HG02981 (cell line): ENCODE data around the gene SYT7.

Experiments
- ATAC-seq: cut with Tn5 transposase; IDR thresholded peaks from one replicate; pipeline ENCODE4 v1.9.1; 2021; ENCODE audit warnings: mild to moderate bottlenecking, moderate library complexity; ENCODE audit not compliant: unreplicated experiment

SYT7 gene

DNA sequence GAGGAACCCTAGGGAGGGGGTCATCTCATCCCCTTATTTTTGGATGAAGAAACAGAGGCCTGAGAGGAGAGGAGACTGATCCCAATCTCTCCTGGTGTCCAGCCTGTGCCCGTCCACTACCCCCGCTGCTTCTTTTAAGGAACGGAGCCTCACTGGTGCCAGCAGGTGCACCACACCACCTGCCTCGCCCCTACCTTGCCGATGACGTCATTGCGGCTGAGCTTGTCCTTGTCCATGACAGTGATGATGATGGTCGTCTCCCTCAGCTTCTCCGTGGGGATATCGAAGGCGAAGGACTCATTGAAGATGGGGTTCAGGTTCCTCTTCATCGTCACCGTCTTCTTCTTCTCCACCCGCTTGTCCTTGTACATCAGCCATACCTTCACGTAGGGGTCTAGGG is 58.0 kb downstream of the SYT7 start:
- no peak for ATAC-seq

- ATAC-seq, result no peak
These were observed 62.7 kb downstream of the SYT7 start for GRCh38 chr11:61518032-61518795.

DNA sequence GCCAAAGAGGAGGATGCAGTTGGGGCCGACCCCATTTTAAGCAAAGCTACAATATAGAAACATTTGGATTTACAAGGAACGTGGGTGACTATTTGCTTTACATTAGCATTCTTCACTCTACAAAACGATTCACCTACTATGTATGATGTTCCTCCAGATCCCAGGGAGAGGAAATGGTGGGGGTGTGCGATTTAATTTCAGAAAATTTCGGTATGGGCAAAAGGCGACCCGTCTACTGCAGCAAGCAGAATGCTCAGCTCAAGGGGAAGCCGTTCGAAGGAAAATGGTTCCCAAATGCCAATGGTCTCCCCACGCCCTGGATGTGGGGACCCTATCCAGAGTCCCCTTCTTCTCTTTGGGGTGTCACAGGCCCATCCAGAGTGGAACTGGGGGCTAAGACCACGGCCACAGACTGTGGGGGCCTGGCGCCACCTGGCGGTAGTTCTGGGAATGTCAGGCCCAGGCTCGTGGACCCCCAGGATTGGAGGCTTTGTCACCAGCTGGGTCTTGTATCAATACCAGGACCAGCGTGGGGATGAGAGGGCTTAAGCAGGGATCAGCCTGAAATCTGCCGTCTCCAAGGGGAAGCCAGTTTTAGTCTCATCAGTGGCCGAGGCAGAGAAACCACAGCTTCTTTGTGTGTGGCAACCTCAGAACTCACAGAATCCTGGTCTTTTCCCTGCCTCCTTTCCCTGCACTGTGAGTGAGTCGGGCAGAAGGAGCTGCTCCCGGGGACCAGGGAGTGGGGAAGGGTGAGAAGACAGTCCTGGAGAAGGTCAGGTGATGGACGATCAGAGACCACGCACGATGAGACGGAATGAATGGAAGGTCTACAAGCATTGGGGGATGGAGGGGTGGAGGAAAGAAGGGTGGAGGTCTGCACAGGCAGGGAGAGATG is 64.0 kb downstream of the SYT7 start:
- ATAC-seq, result no peak

DNA sequence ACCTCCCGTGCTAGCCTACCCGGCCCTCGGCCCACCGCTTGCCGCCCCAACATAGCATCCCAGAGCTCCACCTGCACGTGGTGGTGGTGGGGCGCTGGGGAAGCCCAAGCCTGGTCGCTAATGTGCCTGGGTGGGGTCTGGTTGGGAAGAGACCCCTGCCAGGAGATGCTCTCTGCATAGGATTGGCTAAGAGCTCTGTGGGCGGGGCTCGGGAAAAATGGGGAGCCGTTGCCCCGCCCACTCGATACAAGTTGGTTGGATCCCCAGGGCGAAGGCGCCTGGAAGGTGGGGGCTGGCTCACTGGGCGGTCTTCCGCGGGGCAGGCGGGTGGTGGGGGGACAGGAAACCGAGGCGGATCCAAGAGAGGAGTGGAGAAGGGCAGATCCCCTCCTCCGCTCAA is 64.7 kb downstream of the SYT7 start:
- ATAC-seq, result no peak

DNA sequence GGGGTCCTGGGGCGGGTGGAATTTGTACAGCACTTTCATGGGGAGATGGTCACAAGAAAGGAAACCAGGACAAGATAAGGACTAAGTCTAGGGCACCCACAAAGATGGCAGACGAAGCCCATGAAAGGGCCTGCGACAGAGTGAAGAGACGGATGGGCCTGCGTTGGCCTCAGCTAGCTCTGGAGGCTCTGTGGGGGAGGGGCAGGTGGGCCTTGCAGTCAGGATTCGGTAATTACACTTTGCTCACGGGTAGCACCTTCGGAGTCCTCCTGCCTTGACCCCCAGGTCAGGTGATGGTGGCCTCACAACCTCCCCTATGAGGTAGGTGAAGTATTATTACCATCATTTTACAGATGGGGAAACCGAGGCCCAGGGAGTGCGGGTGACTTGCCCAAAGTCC is 65.2 kb downstream of the SYT7 start:
- no peak for ATAC-seq

GRCh38 chr11:61514050-61514917 is 66.6 kb downstream of the SYT7 start:
- ATAC-seq, result no peak

- ATAC-seq, result no peak
These were observed 67.6 kb downstream of the SYT7 start for GRCh38 chr11:61513143-61513765.

DNA sequence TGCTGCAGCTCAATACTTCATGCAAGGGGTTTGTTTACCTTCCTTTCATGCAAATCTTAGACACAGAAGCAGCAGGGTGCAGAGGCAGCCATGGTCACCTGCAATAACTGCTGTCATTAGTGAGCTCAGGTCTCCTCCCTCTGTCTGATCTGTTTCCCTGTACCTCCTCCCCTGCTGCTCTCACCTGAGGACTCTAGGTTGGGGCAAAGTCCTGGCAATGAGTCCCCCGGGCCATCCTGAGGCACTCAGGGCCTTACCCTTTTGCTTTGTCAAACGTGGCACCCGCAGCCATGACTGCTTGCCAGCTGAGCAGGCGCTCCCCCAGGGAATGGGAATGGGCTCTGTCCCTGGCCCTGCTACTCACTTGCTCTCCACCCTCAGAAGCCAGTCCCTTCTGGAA is 68.4 kb downstream of the SYT7 start:
- ATAC-seq, result no peak

- no peak for ATAC-seq
These were observed 69.5 kb downstream of the SYT7 start for GRCh38 chr11:61511383-61511782.

DNA sequence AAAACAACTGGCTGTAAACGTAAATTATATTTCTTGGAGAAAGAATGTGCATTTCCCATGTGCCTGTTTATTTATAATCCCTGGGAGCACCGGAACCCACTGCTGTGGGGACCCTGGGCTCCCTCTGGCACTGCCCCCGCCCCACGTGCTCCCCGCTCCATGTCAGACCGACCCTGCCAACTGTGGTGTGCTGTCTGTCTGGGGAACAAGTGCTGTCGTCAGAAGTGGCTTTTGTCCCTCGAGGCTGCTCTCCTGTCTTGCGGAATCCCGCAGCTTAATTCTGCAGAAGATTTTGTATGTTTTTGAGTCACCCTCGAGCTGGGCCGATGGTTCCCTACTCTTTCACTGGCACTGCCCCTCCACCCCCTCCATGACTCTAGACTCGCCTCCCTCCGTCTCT is 69.9 kb downstream of the SYT7 start:
- ATAC-seq, result no peak

- no peak for ATAC-seq
These were observed 70.5 kb downstream of the SYT7 start for GRCh38 chr11:61510166-61510919.

DNA sequence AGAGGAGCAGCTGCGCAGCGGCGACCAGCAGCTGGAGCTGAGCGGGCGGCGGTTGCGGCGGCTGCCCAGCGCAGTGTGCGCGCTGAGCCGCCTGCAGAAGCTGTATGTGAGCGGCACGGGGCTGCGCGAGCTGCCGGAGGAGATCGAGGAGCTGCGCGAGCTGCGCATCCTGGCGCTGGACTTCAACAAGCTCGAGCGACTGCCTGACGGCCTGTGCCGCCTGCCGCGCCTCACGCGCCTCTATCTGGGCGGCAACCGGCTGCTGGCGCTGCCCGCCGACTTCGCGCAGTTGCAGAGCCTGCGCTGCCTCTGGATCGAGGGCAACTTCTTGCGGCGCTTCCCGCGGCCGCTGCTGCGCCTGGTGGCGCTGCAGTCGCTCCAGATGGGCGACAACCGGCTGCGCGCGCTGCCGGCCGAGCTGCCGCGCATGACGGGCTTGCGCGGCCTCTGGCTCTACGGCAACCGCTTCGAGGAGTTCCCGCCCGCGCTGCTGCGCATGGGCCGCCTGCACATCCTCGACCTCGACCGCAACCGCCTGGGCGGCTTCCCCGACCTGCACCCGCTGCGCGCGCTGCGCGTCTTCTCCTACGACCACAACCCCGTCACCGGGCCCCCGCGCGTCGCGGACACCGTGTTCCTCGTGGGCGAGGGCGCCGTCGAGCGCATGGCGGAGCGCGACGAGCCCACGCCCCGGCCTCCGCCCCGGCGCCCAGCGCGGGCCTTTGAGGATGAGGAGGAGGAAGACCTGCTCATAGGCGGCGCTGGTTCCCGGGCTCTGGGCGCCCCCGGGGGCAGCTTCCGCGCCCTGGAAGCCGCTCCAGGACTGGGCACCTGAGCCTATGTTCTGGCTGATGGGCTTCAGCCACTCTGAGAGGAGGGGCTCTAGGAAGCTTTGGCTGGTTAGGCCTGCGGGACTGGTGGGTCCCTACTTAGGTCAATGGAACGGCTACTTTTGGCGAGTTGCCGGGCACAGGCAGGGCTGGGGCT is 71.5 kb downstream of the SYT7 start:
- ATAC-seq, result peak; percentile 52

DNA sequence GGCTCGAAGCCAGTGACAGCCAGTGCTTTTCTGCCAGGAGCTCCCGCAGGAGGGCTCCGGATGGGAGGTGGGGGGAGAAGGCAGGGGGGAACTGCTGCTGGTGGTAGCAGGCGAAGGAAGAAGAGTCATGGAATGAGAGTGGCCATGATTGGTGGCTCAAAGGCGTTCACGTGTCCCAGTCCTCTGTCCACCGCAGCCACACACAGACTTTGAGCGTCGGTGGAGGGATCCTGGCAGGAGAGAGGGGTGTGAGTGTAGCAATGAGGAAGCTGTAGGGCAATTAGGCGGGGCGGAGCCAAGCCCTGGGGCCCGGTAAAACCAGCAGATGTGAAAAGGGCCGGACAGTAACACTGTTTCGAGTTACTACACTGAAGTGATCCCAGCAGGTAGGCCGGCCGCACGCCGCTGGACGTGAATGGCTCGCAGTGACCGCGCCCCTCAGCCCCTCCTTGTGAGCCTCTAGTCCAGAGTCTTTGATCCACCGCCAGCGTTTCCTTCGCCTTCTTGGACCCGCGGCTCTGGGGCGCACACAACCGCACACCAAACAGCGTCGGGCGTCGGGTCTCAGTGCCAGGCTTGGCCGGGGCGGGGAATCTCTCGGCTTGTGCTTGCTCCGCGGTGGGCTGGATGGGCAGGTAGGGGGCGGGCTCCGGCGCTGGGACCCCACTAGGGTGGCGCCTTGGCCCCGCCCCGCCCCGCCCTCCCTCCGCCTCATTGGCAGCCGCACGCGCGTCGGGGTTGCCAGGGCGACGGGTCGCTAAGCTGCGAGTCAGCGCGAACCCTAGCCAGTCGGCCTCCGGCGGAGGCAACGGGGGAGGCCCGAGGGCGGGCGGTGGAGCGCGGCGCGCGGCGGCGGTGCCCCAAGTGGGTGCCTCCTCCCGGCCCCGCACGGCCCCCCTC is 72.7 kb downstream of the SYT7 start, which contains the start of gene LRRC10B:
Gene LRRC10B, plus strand, starts transcription at position 788 of the 900 bp plus-strand sequence. CDS start 250 bp downstream, outside the sequence.
- no peak for ATAC-seq

DNA sequence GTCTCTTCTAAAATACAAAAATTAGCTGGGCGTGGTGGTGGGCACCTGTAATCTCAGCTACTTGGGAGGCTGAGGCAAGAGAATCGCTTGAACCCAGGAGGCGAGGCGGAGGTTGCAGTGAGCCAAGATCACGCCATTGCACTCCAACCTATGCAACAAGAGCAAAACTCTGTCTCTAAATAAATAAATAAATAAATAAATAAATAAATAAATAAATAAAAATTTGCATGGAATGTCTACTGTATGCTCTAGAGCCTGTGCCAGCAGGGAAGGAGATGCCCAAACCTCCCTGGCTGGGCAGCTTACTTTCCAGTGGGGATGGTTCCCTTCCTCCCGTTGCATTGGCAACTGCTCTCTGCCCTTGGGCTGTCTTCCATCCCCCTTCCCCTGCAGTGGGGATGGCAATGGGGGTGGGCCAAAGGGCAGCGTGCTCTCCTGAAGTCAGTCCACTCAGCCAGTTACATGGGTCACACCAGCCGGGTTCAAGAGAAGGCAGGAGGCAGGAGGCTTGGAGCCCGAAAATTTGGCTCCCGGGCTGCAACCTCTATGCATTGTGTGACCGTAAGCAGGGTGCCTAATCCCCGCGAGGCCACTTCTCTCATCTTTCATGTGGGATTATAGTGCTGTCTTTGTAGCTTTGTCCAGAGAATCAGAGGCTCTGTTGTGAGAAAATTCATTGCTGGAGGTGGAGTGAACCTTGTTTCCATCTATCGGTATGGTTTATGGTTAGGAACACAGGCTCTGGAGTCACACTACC is 73.7 kb downstream of the SYT7 start:
- no peak for ATAC-seq

DNA sequence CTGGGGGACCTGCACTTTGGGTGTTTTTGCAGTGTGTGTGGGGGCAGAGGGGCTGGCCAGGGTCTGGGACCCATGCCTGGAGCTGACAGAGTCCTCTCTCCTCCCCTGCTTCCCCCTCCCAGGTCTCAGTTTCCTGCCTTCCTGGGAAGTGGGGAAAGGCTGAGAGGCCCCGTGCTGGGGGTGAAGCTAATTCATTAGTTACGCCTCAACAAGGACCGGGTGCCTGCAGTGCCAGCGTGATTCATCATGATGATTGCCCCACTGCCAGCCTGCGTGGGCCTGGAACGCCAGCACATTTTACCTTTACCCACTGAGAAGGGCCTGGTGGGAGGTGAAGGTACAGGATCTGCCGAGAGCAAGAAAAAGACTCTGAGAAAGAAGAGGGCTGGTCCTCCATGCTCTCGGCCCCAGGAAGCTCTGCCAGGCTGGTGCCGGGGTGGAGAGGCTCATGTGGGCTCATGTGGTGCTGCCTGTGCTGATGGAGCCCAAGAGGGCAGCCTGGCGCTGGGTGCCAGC is 75.2 kb downstream of the SYT7 start:
- no peak for ATAC-seq

DNA sequence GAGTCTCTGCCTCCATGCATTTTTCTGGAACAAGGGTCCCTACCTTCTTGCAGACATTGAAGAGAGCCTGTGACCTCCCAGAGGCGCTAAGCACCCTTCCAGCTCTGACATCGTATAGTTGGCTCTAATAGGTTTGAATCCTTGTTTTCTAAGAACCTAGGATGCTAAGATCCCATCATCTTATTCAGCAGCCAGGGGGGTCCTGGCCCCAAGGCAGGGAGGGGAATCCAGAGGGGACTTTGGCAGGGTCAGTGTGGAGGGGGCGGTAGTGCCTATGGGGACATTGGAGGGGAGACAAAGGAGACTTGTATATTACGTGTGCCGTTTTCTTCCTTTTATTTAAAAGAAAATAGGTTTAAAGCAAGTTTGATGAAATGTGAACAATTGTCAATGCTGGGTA is 75.8 kb downstream of the SYT7 start:
- no peak for ATAC-seq
